SK-N-MC (cell line): ENCODE data around the gene ALS2CL.

Source experiments
- EZH2 ChIP-seq: fragments of 200-600 bp; sonication (generic); IDR thresholded peaks from one replicate; pipeline ENCODE4 v1.6.1; 2017; ENCODE audit warnings: antibody characterized with exemption
- POLR2AphosphoS5 ChIP-seq: IDR thresholded peaks from 2 replicates; pipeline ENCODE4 v1.6.1; 2012; ENCODE audit warnings: mild to moderate bottlenecking, low read depth, low read length, borderline replicate concordance

GRCh38 chr3:46660543-46661523 is 32.6 kb downstream of the ALS2CL start:
- TF ChIP-seq EZH2, result no peak
- TF ChIP-seq POLR2AphosphoS5, result no peak
